NCI-H82 treated with DMSO at 0.1 percent for 48 hours (cell line): ENCODE measurements around the gene ATP1B2.
A peak's percentile ranks its signal among the peaks of the same experiment; 100 is the strongest.
"Not testable (repeated sequence)": the region's sequence is repeated elsewhere in the genome, so short reads cannot be mapped to it uniquely, and the experiment has no call there.

ENCODE experiments used
- DNase-seq: peaks from one replicate; lab custom pipeline; 2025; ENCODE audit not compliant: unreplicated experiment; lab: John Stamatoyannopoulos, UW

The ATP1B2 gene, protein sequence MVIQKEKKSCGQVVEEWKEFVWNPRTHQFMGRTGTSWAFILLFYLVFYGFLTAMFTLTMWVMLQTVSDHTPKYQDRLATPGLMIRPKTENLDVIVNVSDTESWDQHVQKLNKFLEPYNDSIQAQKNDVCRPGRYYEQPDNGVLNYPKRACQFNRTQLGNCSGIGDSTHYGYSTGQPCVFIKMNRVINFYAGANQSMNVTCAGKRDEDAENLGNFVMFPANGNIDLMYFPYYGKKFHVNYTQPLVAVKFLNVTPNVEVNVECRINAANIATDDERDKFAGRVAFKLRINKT

DNA sequence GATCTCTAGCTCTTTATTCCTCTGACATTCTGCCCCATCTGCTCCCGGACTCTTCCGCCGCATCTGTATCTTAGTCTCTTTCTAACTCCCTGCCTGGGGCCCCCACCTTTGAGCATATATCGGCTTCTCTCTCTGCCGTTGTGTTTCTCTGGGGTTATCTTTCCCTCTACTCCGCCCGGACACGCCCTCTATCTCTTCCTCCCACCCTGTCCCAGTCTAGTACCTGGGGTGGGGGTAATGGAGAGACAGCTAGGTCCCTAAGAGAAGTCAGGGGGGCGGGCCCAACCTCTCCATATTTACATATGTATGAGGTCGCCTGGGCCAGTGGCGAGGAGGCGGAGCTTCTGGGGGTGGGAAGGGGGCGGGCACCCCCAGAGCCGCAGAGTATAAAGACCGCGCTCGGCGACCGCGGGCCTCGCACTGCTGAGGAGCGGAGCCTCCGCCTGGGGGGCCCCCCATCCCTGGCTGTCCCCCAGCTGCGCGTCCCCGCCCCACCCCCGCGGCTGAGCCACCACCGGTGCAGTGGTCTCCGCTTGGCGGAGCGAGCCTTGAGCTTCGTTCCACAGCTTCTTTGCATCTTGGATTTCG, at the start of gene ATP1B2:
TSS of gene ATP1B2 (plus strand) at position 418 of the 588 bp plus-strand sequence. CDS start 593 bp downstream, outside the sequence.
- DNase-seq = peak; percentile 98

DNA sequence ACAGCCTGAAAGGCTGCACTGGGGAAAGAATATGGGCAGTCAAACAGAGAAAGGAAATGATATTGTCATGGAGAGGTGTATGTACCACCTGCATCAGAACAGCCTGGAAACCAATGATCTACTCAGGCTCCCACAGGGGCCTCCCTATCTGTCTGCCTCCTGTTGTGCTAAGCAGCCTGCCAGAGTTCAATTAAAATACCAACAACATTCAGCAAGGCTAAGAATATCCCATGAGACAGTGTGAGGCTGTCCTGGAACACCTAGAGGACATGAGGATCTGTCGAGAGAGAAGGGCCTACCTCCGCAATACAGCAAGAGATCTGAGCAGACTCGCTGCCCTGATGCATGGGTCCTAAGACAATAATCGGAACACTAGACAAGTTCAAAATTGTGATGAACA, 44.4 kb upstream of the ATP1B2 start:
- no peak for DNase-seq

DNA sequence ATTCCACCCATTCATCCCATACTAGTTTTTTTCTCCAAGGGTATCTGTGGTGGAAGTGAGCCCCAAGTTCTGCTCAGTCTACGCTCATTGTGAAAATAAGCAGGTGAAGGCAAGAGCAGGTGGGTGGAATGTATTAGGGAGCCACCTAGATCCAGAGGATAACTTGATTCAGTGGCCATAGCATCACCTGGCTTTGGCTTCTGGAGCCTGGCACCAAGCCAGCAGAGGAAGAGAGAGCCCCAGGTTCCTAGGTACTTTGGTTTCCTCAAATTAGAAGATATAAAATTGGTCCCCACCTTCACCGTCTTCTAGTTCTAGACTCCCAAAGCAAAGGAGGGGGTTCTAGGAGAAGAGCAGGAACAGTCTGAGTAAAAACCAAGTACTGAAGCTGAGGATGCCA, 40.1 kb upstream of the ATP1B2 start:
- no peak for DNase-seq

DNA sequence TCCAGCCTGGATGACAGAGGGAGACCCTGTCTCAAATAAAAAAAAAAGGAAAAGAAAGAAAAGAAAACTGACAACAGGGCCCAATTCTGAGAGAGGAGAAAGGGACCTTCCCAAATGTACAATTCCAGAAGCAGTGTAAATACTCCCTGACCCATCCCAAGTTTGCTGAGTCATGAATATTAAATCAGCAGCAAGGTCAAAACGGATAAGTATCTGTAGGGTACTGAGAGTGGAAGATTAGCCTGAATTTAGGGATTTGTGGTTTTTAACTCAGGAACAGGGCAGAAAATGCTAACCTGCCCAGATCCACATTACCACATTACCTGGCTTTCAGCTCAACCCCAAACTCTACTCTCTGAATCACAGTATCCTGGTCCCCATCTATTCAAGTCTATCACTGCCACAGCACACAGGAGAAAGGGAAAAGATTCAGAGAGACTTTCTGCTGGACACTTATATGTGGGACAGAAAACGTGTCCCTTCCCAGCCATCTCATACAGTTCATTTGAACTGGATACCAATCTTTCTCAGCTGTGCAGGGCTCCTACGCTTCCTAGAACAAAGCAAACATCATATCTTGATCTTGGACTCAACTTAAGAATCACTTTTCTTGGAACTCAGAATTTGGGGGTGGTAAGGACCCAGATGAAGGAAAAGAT, 39.0 kb upstream of the ATP1B2 start:
- no peak for DNase-seq

DNA sequence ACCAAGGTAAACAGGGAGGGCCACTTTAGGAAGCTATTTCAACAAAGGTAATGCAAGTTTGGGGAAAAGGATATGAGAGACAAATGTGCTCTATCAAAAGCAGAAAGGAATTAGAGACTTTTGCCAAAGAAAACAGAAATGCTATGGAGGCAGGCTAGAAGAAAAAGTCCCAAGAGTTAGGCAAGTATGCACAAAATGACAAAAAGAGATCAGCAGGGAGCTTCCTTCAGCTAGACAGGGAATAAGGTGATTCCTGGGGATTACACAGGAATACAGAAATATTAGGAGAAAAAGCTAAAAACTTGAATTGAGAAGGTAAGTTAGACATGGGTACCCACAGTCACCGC, 38.5 kb upstream of the ATP1B2 start:
- no peak for DNase-seq

DNA sequence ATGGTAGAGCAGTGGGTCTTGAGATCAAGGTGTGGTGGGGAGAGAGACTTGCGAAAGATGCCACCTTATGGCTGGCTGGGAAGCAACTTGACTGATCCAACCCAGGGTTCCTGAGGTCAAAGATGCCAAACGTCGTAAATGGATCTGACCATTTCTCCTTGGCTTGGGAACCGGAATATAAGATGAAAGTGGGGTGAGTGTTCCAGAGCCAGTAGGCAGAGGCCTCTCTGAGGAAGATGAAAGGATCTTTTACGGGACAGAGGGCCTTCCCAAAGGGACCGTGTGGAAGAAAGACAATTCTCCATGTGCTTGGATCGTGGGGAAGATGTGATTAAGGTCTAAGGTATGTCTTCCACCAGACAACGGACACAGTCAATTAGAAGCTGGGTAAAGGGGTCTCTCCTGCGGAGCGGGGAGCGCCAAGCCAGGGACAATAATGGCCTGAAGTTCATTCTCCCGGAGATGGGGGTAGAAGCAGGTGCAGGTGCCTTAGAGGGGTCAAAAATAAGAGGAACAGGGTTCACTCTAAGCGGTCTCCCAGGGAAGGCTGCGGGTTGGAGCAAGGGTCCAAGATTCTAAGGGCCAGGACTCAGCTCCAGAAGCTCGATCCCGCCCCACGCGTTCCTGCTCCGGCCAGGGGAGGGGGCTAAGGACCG, 36.8 kb upstream of the ATP1B2 start:
- DNase-seq = no peak

DNA sequence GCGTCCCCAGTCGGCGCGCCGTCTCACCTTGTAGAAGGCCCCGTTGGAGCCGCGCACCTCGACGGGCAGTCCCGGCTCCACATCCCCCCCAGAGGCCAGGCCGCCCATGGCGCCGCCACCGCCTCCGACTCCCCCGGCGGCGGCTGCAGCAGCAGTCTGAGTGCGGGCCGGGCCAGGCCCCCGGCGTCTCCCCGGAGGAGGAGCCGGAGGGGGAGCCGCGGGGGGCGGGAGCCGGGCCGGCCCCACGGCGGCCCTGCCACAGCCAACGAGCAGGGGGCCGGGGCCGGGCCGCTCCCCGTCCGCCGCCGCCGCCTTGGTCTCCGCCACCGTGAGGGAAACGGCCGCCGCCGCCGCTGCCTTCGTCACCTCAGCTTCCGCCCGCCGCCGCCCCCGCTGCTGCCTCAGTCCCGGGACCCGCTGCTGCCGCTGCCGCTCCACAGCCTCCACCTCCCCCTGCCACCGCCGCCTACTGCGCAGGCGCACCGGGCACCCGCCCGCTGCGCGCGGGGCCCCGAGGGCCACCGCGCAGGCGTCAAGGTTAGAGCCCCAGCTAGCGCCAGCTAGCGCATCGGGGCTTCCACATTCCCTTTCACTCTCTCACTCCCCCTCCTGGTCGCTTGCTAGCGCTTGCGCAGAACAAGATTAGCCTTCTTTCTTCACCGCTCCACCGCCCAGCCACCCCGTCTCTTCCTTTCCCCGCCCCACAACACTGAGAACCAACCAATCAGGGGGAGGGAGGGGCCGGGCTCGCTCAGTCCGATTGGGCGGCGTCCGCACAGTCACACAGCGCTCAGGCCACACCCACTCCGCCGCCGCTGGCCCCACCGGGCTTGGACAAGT, 36.1 kb upstream of the ATP1B2 start, which contains the start of gene FXR2:
TSS of gene FXR2 (minus strand) at position 473 of the 840 bp plus-strand sequence. CDS start at position 108, 365 bp downstream.
- DNase-seq = peak; percentile 100

DNA sequence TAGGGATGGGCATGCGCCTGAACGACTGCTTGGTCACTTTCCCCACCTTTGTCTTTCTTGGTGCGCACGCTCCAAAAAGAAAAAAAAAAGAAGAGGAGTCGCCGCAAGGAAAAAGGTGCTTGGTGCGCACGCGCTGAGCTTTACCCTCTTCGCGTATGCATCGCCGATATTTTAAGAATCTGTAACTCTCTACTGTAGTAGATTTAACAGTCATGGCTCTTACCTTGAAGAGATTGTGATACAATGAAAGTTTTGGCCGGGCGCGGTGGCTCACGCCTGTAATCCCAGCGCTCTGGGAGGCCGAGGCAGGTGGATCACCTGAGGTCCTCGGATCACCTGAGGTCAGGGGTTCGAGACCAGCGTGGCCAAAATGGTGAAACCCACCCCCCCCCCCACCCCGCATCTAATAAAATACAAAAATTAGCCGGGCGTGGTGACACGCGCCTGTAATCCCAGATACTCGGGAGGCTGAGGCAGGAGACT, 35.4 kb upstream of the ATP1B2 start:
- no peak for DNase-seq

DNA sequence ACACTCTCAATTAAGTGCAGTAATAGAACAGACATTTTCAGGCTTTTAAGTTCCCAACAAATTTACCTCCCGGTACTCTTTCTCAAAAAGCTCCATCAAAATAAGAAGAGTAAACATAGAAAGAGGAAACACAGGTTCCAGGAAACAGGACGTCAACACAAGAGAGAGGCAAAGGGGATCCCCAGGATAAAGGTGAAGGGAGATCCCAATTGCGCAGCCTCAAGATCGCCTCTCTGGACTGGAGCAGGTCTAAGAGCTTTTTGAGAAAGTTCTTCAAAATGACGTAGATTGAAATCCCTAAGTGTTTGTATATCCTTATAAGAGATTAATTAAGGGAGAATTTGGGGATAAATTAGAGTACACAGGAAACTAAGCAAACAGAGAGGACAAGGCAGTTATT, 32.1 kb upstream of the ATP1B2 start:
- DNase-seq = no peak

DNA sequence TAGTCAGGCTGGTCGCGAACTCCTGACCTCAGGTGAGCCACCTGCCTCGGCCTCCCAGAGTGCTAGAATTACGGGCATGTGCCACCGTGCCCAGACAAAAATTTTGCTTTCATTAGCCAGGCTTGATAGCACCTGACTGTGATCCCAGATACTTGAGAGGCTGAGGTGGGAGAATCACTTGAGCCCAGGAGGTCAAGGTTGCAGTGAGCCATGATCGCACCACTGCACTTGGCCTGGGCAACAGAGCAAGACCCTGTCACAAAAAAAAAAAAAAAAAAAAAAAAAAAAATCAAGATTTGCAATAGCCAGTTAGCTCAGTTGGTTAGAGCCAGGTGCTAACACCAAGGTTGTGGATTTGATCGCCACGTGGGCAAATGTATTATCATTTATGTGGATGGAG, 29.9 kb upstream of the ATP1B2 start:
- no peak for DNase-seq

DNA sequence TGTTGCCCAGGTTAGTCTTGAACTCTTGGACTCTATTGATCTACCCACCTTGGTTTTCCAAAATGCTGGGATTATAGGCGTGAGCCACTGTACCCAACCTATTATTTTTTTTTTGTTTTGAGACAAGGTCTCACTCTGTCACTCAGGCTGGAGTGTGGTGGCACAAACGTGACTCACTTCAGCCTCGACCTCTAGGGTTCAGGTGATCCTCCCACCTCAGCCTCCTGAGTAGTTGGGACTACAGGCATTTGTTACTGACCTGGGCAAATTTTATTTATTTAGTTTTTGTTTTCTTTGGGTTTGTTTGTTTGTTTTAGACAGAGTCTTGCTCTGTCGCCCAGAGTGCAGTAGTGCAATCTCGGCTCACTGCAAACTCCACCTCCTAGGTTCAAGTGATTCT, 27.1 kb upstream of the ATP1B2 start:
- no peak for DNase-seq

DNA sequence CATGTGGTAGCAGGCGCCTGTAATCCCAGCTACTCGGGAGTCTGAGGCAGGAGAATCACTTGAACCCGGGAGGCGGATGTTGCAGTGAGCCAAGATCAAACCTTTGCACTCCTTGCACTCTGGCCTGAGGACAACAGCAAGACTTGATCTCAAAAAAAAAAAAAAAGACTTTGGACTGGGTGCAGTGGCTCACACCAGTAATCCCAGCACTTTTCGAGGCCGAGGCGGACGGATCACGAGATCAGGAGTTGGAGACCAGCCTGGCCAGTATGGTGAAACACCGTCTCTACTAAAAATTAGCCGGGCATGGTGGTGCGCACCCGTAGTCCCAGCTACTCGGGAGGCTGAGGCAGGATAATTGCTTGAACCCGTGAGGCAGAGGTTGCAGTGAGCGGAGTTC, 25.0 kb upstream of the ATP1B2 start:
- not testable (repeated sequence) for DNase-seq

DNA sequence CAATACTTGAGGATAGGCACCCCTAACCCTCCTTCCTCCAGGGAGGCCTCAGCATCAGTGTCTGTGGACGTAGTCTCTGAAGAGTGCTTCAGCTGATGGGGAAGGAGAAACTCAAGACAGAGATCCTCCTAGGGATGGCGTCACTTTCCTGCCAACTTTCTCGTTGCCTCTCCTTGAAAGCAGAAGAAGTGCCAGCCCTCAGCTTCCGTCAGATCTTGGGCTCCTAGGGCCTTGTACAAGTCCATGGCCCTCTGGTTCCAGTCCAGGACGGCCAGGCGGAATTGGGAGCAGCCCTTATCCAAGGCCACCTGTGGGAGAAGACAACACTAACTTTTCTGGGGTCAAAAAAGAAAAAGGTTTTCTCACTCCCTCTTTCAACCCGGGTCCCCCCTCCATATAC, 24.4 kb upstream of the ATP1B2 start:
- DNase-seq = no peak

DNA sequence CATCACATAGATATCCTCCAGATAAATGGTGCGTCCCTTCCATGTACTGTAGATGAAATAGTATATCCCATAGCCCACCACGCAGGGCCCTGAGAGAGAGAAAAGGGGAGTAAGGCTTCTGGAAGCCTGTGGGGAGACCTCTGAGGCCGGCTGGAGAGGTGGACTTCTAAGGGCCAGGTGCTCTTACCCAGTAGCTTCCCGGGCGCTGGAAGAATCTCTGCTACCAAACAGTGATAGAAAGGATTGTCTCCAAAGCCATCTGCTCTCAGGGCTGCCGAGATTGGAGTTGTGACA, 23.8 kb upstream of the ATP1B2 start:
- DNase-seq = peak; percentile 53

DNA sequence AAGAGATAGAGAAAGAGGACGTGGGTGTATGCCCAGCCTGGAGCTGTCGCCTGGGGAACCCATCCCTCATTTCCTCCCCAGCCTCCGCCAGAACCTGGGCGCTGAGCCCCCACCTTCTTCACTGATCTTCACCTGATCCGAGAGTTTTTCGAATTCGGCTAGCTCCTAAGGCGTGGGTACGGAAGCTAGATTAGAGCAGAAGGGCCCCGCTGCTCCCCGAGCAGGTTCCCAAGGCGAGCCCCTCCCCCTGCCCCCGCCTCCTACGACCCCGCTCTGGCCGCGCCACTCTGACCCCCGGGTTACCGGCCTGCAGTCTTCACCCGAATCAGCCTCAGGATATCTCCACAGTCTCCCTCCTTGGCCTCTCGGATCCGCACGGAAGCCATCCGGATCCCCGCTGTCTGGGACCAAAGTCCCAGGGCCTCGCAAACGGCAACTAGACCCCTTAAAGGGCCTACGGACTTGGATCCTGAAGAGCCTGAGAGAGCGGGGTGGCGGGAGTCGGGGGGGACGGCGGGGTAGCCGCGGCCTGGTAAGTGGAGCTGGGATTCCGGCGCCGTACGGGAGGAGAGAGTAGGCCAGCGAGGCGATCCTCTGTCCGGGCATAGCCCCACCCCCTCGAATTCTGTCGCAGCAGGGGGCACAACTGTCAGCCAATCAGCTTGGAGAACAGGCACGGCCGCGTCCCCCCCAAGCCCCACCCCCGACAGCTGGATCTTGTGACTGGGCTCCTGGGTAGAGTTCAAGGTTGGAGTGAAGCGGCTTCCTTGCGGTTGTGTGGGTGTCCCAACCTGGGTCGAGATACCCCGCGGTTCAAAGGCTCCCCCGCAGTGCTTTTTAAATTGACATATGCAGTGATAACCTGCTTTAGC, 23.2 kb upstream of the ATP1B2 start, which contains the start of gene SAT2:
TSS of gene SAT2 (minus strand) at position 572 of the 872 bp plus-strand sequence. CDS start at position 386, 186 bp downstream.
- DNase-seq = peak; percentile 93

DNA sequence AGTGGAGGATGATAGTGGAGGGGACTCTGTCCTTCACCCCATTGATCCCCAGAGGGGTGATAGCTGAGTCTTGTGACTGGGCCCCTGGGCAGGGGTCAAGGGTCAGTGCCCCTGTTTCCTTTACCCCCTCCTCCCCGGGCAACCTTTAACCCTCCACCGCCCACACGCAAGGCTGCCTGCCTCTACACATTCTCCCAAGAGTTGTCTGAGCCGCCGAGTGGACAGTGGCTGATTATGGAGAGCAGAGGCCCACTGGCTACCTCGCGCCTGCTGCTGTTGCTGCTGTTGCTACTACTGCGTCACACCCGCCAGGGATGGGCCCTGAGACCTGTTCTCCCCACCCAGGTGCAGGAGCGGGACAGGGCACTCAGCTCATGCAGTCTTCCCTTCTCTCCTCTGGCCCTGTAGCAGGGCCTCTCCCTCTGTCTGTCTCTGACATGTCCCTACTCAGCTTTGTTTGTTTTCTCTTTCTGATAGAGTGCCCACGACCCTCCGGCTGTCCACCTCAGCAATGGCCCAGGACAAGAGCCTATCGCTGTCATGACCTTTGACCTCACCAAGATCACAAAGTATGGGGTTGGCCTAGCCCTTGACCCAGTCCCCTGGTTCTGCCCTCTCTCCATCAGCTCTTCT, 20.7 kb upstream of the ATP1B2 start, which contains the start of gene SHBG:
TSS of gene SHBG (plus strand) at position 197 of the 633 bp plus-strand sequence. CDS start at position 235, 38 bp downstream.
- DNase-seq = no peak

DNA sequence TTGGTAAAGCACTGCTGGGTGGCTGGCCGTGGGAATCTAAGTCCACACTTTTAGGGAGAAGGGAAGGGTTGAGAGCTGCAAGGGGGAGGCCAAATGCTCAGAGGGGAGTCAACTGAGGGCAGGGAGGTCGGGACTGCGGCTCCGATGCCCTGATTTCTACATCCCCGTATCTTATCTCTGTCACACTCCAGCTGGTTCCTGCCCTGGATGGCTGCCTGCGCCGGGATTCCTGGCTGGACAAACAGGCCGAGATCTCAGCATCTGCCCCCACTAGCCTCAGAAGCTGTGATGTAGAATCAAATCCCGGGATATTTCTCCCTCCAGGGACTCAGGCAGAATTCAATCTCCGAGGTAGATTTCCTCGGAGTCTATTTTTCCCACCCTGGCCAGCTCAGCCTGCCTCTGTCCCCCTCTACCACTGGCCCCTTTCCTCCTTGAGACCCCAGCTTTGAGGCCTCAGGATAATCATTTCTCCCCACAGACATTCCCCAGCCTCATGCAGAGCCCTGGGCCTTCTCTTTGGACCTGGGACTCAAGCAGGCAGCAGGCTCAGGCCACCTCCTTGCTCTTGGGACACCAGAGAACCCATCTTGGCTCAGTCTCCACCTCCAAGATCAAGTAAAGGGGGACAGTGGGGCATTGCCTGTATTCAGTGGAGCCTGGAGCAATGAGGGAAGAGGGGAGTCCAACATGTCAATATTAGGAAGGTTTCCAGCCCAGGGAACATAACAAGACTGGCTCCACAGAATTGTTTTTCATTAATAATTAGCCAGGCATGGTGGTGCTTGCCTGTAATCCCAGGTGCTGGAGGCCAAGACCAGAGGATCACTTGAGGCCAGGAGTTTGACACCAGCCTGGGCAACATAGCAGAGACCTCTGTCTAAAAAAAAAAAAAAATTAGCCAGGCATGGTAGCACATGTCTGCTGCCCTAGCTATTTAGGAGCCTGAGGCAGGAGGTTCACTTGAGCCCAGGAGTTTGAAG, 19.0 kb upstream of the ATP1B2 start:
- no peak for DNase-seq

DNA sequence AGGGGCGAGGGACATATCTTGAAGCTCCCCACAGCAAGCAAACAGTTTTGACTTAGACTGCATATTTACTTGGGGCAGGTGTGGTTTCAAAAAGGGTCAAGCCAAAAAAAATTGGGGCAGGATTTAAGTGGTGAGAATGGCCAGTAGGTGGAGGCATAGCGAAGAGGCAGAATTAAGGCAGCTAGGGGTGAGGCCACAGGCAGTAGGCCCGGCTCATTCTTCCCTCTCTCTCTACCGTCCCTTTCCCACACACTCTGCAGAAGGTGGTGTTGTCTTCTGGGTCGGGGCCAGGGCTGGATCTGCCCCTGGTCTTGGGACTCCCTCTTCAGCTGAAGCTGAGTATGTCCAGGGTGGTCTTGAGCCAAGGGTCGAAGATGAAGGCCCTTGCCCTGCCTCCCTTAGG, 18.2 kb upstream of the ATP1B2 start:
- DNase-seq = peak; percentile 50
